ENCODE measurements around the gene KRT27.

The KRT27 gene

GRCh38 chr17:40735016-40735415 lies 47.3 kb downstream of the KRT27 start:
- no peak overlapping the region for H3K4me3 ChIP-seq (ENCODE audit: low read length)
- H3K9ac ChIP-seq (ENCODE audit: low read length): no peak overlapping the region
- no peaks in the 10 kb centered on the region for H3K4me1 ChIP-seq (ENCODE audit: control insufficient read depth, insufficient read depth, low read length)
- peaks cover 4% of the 10 kb centered on the region for H3K27me3 ChIP-seq (ENCODE audit: control insufficient read depth, insufficient read depth, low read length)
- no peaks in the 10 kb centered on the region for H3K36me3 ChIP-seq (ENCODE audit: control insufficient read depth, insufficient read depth, low read length)
- H3K9me3 ChIP-seq (ENCODE audit: control insufficient read depth, low read length): no peaks in the 10 kb centered on the region

GRCh38 chr17:40734018-40734417 lies 48.3 kb downstream of the KRT27 start:
- H3K4me1 ChIP-seq (ENCODE audit: control insufficient read depth, insufficient read depth, low read length): no peaks in the 10 kb centered on the region
- no peaks in the 10 kb centered on the region for H3K9me3 ChIP-seq (ENCODE audit: control insufficient read depth, low read length)
- no peak overlapping the region for H3K4me3 ChIP-seq (ENCODE audit: low read length)
- no peaks in the 10 kb centered on the region for H3K36me3 ChIP-seq (ENCODE audit: control insufficient read depth, insufficient read depth, low read length)
- H3K9ac ChIP-seq (ENCODE audit: low read length): no peak overlapping the region
- peaks cover 4% of the 10 kb centered on the region for H3K27me3 ChIP-seq (ENCODE audit: control insufficient read depth, insufficient read depth, low read length)

GRCh38 chr17:40730970-40731369 lies 51.4 kb downstream of the KRT27 start:
- Histone ChIP-seq H3K9ac (ENCODE audit: low read length) (no peak overlapping the region), H3K9me3 (ENCODE audit: control insufficient read depth, low read length) (no peaks in the 10 kb centered on the region), H3K4me3 (ENCODE audit: low read length) (no peak overlapping the region), H3K27me3 (ENCODE audit: control insufficient read depth, insufficient read depth, low read length) (no peaks in the 10 kb centered on the region), H3K36me3 (ENCODE audit: control insufficient read depth, insufficient read depth, low read length) (no peaks in the 10 kb centered on the region), H3K4me1 (ENCODE audit: control insufficient read depth, insufficient read depth, low read length) (no peaks in the 10 kb centered on the region)

DNA sequence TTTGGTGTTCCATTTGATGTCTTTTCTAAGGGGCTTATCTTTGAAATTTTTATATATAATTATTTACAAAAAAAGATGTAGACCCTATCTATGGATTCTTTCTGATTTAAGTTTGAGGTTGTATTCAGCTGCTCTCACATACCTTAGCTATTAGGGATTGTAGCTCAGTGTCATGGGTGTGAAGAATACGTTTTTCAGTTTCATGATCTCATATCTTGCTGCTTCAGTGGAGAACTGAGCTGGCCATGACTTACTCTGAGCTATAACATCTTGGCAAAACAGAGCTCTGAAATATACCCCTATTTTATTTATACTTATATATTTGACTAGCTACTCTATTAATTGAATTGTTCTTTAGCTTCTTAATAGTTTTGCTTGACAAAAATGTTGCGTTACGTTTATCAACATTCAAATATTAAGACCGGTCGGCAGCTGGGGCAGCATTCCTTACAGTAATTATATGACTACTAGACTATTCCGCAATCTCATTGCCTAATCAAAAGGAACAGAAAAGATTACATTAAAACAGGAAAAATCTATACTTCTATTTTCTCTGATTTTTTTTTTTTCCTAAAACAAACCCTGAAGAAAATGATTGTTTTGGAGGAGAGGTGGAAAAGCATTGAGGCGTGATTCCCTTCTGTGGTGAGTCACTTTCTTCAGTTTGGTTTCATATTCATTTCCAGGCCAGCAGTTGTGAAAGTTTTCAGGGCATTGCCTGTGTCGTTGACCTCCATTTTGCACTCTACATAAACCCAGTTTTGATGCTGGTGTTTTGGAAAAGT lies 54.7 kb downstream of the KRT27 start:
- Histone ChIP-seq H3K36me3 (ENCODE audit: control insufficient read depth, insufficient read depth, low read length) (no peaks in the 10 kb centered on the region), H3K4me3 (ENCODE audit: low read length) (no peak overlapping the region), H3K4me1 (ENCODE audit: control insufficient read depth, insufficient read depth, low read length) (no peaks in the 10 kb centered on the region), H3K9me3 (ENCODE audit: control insufficient read depth, low read length) (no peaks in the 10 kb centered on the region), H3K9ac (ENCODE audit: low read length) (no peak overlapping the region), H3K27me3 (ENCODE audit: control insufficient read depth, insufficient read depth, low read length) (peaks cover 5% of the 10 kb centered on the region)

- H3K9me3 ChIP-seq (ENCODE audit: control insufficient read depth, low read length): no peaks in the 10 kb centered on the region
- H3K4me1 ChIP-seq (ENCODE audit: control insufficient read depth, insufficient read depth, low read length): no peaks in the 10 kb centered on the region
- H3K4me3 ChIP-seq (ENCODE audit: low read length): no peak overlapping the region
- H3K36me3 ChIP-seq (ENCODE audit: control insufficient read depth, insufficient read depth, low read length): no peaks in the 10 kb centered on the region
- H3K9ac ChIP-seq (ENCODE audit: low read length): no peak overlapping the region
- peaks cover 5% of the 10 kb centered on the region for H3K27me3 ChIP-seq (ENCODE audit: control insufficient read depth, insufficient read depth, low read length)
Measured at GRCh38 chr17:40726919-40727318, 55.4 kb downstream of the KRT27 start.
